Kidney (tissue), 22 donors: ENCODE results near the gene DVL2. TPM values are rescaled to one million over a fixed set of nuclear protein-coding genes. Genes with fewer than 3 reads are reported as not detected.

Source experiments
- DNase-seq, 5 donors: peaks; one replicate each; pipeline ENCODE4 v3.0.0-alpha.2; 2013 to 2020
- FAIRE-seq: peaks from 2 replicates; lab custom pipeline; 2012; peaks lifted over from hg19 to GRCh38; lab: Jason Lieb, UNC
- H3K27ac ChIP-seq, 2 donors: one replicate each; pipeline ENCODE4 v1.7.0; 2013; ENCODE audit warnings: low read depth in 2 of 2, low read length in 2 of 2, inconsistent platforms in 1 of 2
- H3K27me3 ChIP-seq: one replicate; pipeline ENCODE4 v1.7.1; 2013; ENCODE audit warnings: low read length, inconsistent platforms; ENCODE audit not compliant: control insufficient read depth, insufficient read depth
- H3K36me3 ChIP-seq, 3 donors: one replicate each; pipeline versions ENCODE4 v1.7.0 to v1.7.1; 2013; ENCODE audit warnings: low read length in 3 of 3, control low read depth in 1 of 3, inconsistent platforms in 1 of 3; ENCODE audit not compliant: insufficient read depth in 3 of 3, control insufficient read depth in 2 of 3
- H3K4me1 ChIP-seq, 3 donors: one replicate each; pipeline versions ENCODE4 v1.7.0 to v1.7.1; 2013; ENCODE audit warnings: low read length in 3 of 3, inconsistent platforms in 1 of 3, low read depth in 1 of 3; ENCODE audit not compliant: control insufficient read depth in 2 of 3, insufficient read depth in 2 of 3
- H3K4me3 ChIP-seq, 3 donors: one replicate each; pipeline versions ENCODE4 v1.7.0 to v1.8.1; 2013; ENCODE audit warnings: low read length in 3 of 3, control low read depth in 1 of 3, inconsistent platforms in 1 of 3
- H3K9ac ChIP-seq, 3 donors: one replicate each; pipeline versions ENCODE4 v1.7.0 to v1.7.1; 2013; ENCODE audit warnings: low read length in 3 of 3, control low read depth in 1 of 3, inconsistent platforms in 1 of 3
- H3K9me3 ChIP-seq, 3 donors: one replicate each; pipeline versions ENCODE4 v1.7.0 to v1.7.1; 2013; ENCODE audit warnings: low read length in 3 of 3, control low read depth in 1 of 3, inconsistent platforms in 1 of 3; ENCODE audit not compliant: control insufficient read depth in 2 of 3, insufficient read depth in 1 of 3
- intact Hi-C: fragments of 100-400 bp; cut with DNase I; formaldehyde crosslinking; loops from one replicate; pipeline ENCODE4 v1.11.1; 2022
- long read RNA-seq, 10 donors: library from polyadenylated mRNA in 1 of 10; unstranded in 1 of 10; transcript quantifications; one replicate each; pipeline ENCODE4 v2.0.0 and lab custom pipeline, GENCODE V29; 2021 to 2026
- polyA plus RNA-seq: library from polyadenylated mRNA; stranded (reverse); fragments of 350-450 nt; fragmentation: Illumina TruSeq; extraction: RNeasy Lipid Tissue Mini Kit (QIAGEN cat#74804); gene quantifications from one replicate; pipeline ENCODE4 v1.2.3, GENCODE V29; 2014; ENCODE audit warnings: low read depth, low replicate concordance; ENCODE audit not compliant: insufficient read depth
- total RNA-seq: library from RNA; stranded (reverse); fragmentation: NEBNext Ultra II Directional; extraction: Animal tissue kit (Norgen Biotek cat#: 25700); gene quantifications from one replicate; pipeline ENCODE4 v1.2.1, GENCODE V29; 2021
- TF ChIP-seq, protein P1 (sequence below): IDR thresholded peaks from 3 replicates; pipeline ENCODE4 v1.5.1; 2012; ENCODE audit warnings: mild to moderate bottlenecking, moderate library complexity, borderline replicate concordance; ENCODE audit not compliant: insufficient read depth; ENCODE audit errors: extremely low read depth
- donor health status: control.
- donor health status: control.
- donor health status: control.
- donor health status: control.
- donor health status: control.
- donor health status: DM: yes; HTN: yes; CAD: no.
- donor health status: Normal renal cell carcinoma (clear cell type).

The DVL2 gene
- total RNA-seq (35.8 TPM), polyA plus RNA-seq (18.0 TPM)
- long read RNA-seq, donor 1, partial matches to known transcripts, result 0 of 2 reads
- long read RNA-seq, donor 1, other reads (novel, unspliced or antisense), result 0 of 2 reads
- long read RNA-seq, donor 2, transcript DVL2-201 (15 exons, 3,018 nt), result major isoform, 7 of 7 reads
- long read RNA-seq, donor 2, partial matches to known transcripts, result 0 of 7 reads
- long read RNA-seq, donor 2, other reads (novel, unspliced or antisense), result 0 of 7 reads
- long read RNA-seq, donor 3, partial matches to known transcripts, result 0 of 1 reads
- long read RNA-seq, donor 3, other reads (novel, unspliced or antisense), result 0 of 1 reads
- long read RNA-seq, donor 4, transcript DVL2-201 (15 exons, 3,018 nt), result major isoform, 6 of 6 reads
- long read RNA-seq, donor 4, partial matches to known transcripts, result 0 of 6 reads
- long read RNA-seq, donor 4, other reads (novel, unspliced or antisense), result 0 of 6 reads
- long read RNA-seq, donor 5, result 0 reads
- long read RNA-seq, donor 6, partial matches to known transcripts, result 0 of 2 reads
- long read RNA-seq, donor 6, other reads (novel, unspliced or antisense), result 0 of 2 reads
- long read RNA-seq, donor 7, transcript DVL2-201 (15 exons, 3,018 nt), result major isoform, 8 of 27 reads
- long read RNA-seq, donor 7, partial matches to known transcripts, result 9 of 27 reads
- long read RNA-seq, donor 7, other reads (novel, unspliced or antisense), result 10 of 27 reads
- long read RNA-seq, donor 8, partial matches to known transcripts, result 0 of 7 reads
- long read RNA-seq, donor 8, other reads (novel, unspliced or antisense), result 5 of 7 reads
- long read RNA-seq, donor 9, partial matches to known transcripts, result 0 of 4 reads
- long read RNA-seq, donor 9, other reads (novel, unspliced or antisense), result 0 of 4 reads
- long read RNA-seq, donor 10, partial matches to known transcripts, result 0 of 2 reads
- long read RNA-seq, donor 10, other reads (novel, unspliced or antisense), result 0 of 2 reads

GRCh38 chr17:7234083-7234951, at the start of gene DVL2:
Gene DVL2 (minus strand): TSS chr17:7234517. CDS start chr17:7234262, 255 bp downstream.
- no peaks in the 10 kb centered on the region for H3K9me3 ChIP-seq
- no peaks in the 10 kb centered on the region for H3K27me3 ChIP-seq
- peak within 1 kb of the TSS; percentile 71 to 99 (median 96) for H3K9ac ChIP-seq
- peak within 1 kb of the TSS; percentile 97 to 98 for H3K27ac ChIP-seq
- FAIRE-seq, result no peak
- TF ChIP-seq, protein P1, sequence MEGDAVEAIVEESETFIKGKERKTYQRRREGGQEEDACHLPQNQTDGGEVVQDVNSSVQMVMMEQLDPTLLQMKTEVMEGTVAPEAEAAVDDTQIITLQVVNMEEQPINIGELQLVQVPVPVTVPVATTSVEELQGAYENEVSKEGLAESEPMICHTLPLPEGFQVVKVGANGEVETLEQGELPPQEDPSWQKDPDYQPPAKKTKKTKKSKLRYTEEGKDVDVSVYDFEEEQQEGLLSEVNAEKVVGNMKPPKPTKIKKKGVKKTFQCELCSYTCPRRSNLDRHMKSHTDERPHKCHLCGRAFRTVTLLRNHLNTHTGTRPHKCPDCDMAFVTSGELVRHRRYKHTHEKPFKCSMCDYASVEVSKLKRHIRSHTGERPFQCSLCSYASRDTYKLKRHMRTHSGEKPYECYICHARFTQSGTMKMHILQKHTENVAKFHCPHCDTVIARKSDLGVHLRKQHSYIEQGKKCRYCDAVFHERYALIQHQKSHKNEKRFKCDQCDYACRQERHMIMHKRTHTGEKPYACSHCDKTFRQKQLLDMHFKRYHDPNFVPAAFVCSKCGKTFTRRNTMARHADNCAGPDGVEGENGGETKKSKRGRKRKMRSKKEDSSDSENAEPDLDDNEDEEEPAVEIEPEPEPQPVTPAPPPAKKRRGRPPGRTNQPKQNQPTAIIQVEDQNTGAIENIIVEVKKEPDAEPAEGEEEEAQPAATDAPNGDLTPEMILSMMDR, result peak; percentile 2
- peak; percentile 95 to 99 (median 97) for DNase-seq
- peaks cover 3 to 23% (median 6%) of the 10 kb centered on the region in 3 donors for H3K4me1 ChIP-seq
- peak within 1 kb of the TSS; percentile 95 to 97 (median 97) for H3K4me3 ChIP-seq
- intact Hi-C loops, result no loop called here
- peaks cover 0 to 23% (median 10%) of the 10 kb centered on the region in 3 donors for H3K36me3 ChIP-seq

- no peak for DNase-seq
- Histone ChIP-seq H3K9me3 (no peaks in the 10 kb centered on the region), H3K4me3 (no peak overlapping the region), H3K27me3 (no peaks in the 10 kb centered on the region), H3K9ac (no peak overlapping the region), H3K4me1 (peaks cover 0 to 14% (median 0%) of the 10 kb centered on the region in 3 donors), H3K36me3 (no peaks in the 10 kb centered on the region), H3K27ac (no peak overlapping the region)
- intact Hi-C loops, result no loop called here
- TF ChIP-seq, protein P1, result no peak
- no peak for FAIRE-seq
These were observed 49.3 kb upstream of the DVL2 start for GRCh38 chr17:7283471-7284216.
